Measurements from ENCODE around the gene PKD2L2.

The PKD2L2 gene

GRCh38 chr5:137870647-137871339, 18.5 kb upstream of the PKD2L2 start:
- no peak for TF ChIP-seq CTCF (conservative IDR thresholded peaks at IDR 0.05)
- no peak overlapping the region for H3K27ac ChIP-seq

GRCh38 chr5:137871571-137871970, 17.7 kb upstream of the PKD2L2 start:
- no peak overlapping the region for H3K27ac ChIP-seq
- TF ChIP-seq CTCF (conservative IDR thresholded peaks at IDR 0.05), result no peak

- no peak for TF ChIP-seq CTCF (conservative IDR thresholded peaks at IDR 0.05)
- H3K27ac ChIP-seq, result no peak overlapping the region
Measured at GRCh38 chr5:137872466-137872865, 16.8 kb upstream of the PKD2L2 start.

- H3K27ac ChIP-seq, result no peak overlapping the region
- TF ChIP-seq CTCF (conservative IDR thresholded peaks at IDR 0.05), result no peak
Measured at GRCh38 chr5:137876101-137876500, 13.2 kb upstream of the PKD2L2 start.

GRCh38 chr5:137880313-137880712, 8.9 kb upstream of the PKD2L2 start:
- H3K27ac ChIP-seq, result no peak overlapping the region

GRCh38 chr5:137887831-137888230, 1.4 kb upstream of the PKD2L2 start:
- TF ChIP-seq CTCF (conservative IDR thresholded peaks at IDR 0.05), result no peak
- H3K27ac ChIP-seq, result no peak overlapping the region; the same call in 1 of the 2 replicates

More at GRCh38 chr5:137880313-137880712, 8.9 kb upstream of the PKD2L2 start:
- no peak for TF ChIP-seq CTCF (conservative IDR thresholded peaks at IDR 0.05)

GRCh38 chr5:137888466-137888862, 793 bp upstream of the PKD2L2 start:
- peak overlapping the region; percentile 84 for H3K27ac ChIP-seq
- TF ChIP-seq CTCF (conservative IDR thresholded peaks at IDR 0.05), result no peak
